AG10803 (cell line): ENCODE results near the gene HES3.
A peak's percentile ranks its signal among the peaks of the same experiment; 100 is the strongest.

Experiments
- DNase-seq: peaks from one replicate; pipeline ENCODE4 v3.0.0; 2010; ENCODE audit warnings: low read depth
- H3K4me3 ChIP-seq: 2 replicates; pipeline ENCODE4 v1.5.1; 2011; ENCODE audit warnings: mild to moderate bottlenecking, low read length, control low read depth
- CTCF ChIP-seq: conservative IDR thresholded peaks from 2 replicates; pipeline ENCODE4 v1.5.1; 2011; ENCODE audit warnings: mild to moderate bottlenecking, low read length, control low read depth, inconsistent platforms

Gene HES3

GRCh38 chr1:6244401-6245049 is 546 bp downstream of the HES3 start:
- no peak overlapping the region for H3K4me3 ChIP-seq
- TF ChIP-seq CTCF: no peak
- DNase-seq: no peak

- peak; percentile 65 for TF ChIP-seq CTCF
- peak; percentile 66 for DNase-seq
- no peak overlapping the region for H3K4me3 ChIP-seq
Measured at GRCh38 chr1:6245086-6245868, 1.3 kb downstream of the HES3 start.

GRCh38 chr1:6245869-6246496 is 2.0 kb downstream of the HES3 start:
- H3K4me3 ChIP-seq: no peak overlapping the region
- no peak for TF ChIP-seq CTCF
- no peak for DNase-seq

GRCh38 chr1:6246497-6247467 is 2.8 kb downstream of the HES3 start:
- no peak overlapping the region for H3K4me3 ChIP-seq
- peak; percentile 63 for DNase-seq
- peak; percentile 78 for TF ChIP-seq CTCF

GRCh38 chr1:6247651-6248050 is 3.7 kb downstream of the HES3 start:
- no peak overlapping the region for H3K4me3 ChIP-seq
- DNase-seq: no peak
- no peak for TF ChIP-seq CTCF

- no peak overlapping the region for H3K4me3 ChIP-seq
- TF ChIP-seq CTCF: no peak
- no peak for DNase-seq
Measured at GRCh38 chr1:6248161-6248776, 4.3 kb downstream of the HES3 start.
